GM18867 (cell line): ENCODE data around the gene GSTO1.
"Not testable (repeated sequence)": the region's sequence is repeated elsewhere in the genome, so short reads cannot be mapped to it uniquely, and the experiment has no call there.

Experiments used
- ATAC-seq: cut with Tn5 transposase; IDR thresholded peaks from one replicate; pipeline ENCODE4 v1.9.1; 2021; ENCODE audit warnings: mild to moderate bottlenecking, moderate library complexity; ENCODE audit not compliant: unreplicated experiment

GSTO1 gene

GRCh38 chr10:104254493-104255310 lies at the start of gene GSTO1:
Gene GSTO1, plus strand, starts transcription at chr10:104254892. Its CDS starts 37 bp downstream, at chr10:104254929.
- ATAC-seq, result peak; percentile 70

- ATAC-seq, result no peak
Observed at GRCh38 chr10:104208730-104209129, 46.0 kb upstream of the GSTO1 start.

GRCh38 chr10:104209575-104210198 lies 45.0 kb upstream of the GSTO1 start:
- ATAC-seq, result no peak

- ATAC-seq, result no peak
Observed at GRCh38 chr10:104216631-104217030, 38.1 kb upstream of the GSTO1 start.

GRCh38 chr10:104218751-104219150 lies 35.9 kb upstream of the GSTO1 start:
- ATAC-seq, result no peak

- ATAC-seq, result no peak
Observed at GRCh38 chr10:104220522-104220921, 34.2 kb upstream of the GSTO1 start.

- no peak for ATAC-seq
Observed at GRCh38 chr10:104223304-104223703, 31.4 kb upstream of the GSTO1 start.

- ATAC-seq, result no peak
Observed at GRCh38 chr10:104230490-104230889, 24.2 kb upstream of the GSTO1 start.

- ATAC-seq, result peak; percentile 100
Observed at GRCh38 chr10:104231784-104232612, 22.7 kb upstream of the GSTO1 start, which contains the start of gene CFAP43. Gene CFAP43, minus strand, starts transcription at chr10:104232364. Its CDS starts 118 bp downstream, at chr10:104232246.

GRCh38 chr10:104232613-104233102 lies 22.0 kb upstream of the GSTO1 start:
- peak; percentile 6 for ATAC-seq

- no peak for ATAC-seq
Observed at GRCh38 chr10:104233817-104234216, 20.9 kb upstream of the GSTO1 start.

- ATAC-seq, result no peak
Observed at GRCh38 chr10:104234934-104235333, 19.8 kb upstream of the GSTO1 start.

GRCh38 chr10:104235801-104236200 lies 18.9 kb upstream of the GSTO1 start:
- ATAC-seq, result no peak

GRCh38 chr10:104240078-104240477 lies 14.6 kb upstream of the GSTO1 start:
- no peak for ATAC-seq

- no peak for ATAC-seq
Observed at GRCh38 chr10:104242545-104242944, 12.1 kb upstream of the GSTO1 start.

- not testable (repeated sequence) for ATAC-seq
Observed at GRCh38 chr10:104243009-104243408, 11.7 kb upstream of the GSTO1 start.

- ATAC-seq, result no peak
Observed at GRCh38 chr10:104243512-104243911, 11.2 kb upstream of the GSTO1 start.

- ATAC-seq, result no peak
Observed at GRCh38 chr10:104245066-104245632, 9.5 kb upstream of the GSTO1 start.

GRCh38 chr10:104246976-104247375 lies 7.7 kb upstream of the GSTO1 start:
- ATAC-seq, result no peak

GRCh38 chr10:104247513-104248146 lies 7.1 kb upstream of the GSTO1 start:
- ATAC-seq, result no peak
